IMR-90 (cell line): ENCODE measurements around the gene ARFIP1. TPM values are rescaled to one million over a fixed set of nuclear protein-coding genes. Genes with fewer than 3 reads are reported as not detected.

Experiments used
- ATAC-seq: fragments of 200-7000 bp; cut with Tn5 transposase; 2 replicates; pipeline ENCODE4 v1.9.1; 2020; ENCODE audit warnings: low read depth, mild to moderate bottlenecking, moderate library complexity
- BruUV-seq: library from RNA; stranded (reverse); fragments of 400-500 nt; replicated peaks from 2 replicates; lab custom pipeline; 2021; lab: Mats Ljungman, UMichigan
- CTCF ChIA-PET: fragments of 300-600 bp; formaldehyde crosslinking; extraction: SDS; loops from one replicate; lab custom pipeline; 2021; ENCODE audit warnings: antibody characterized with exemption; lab: Yijun Ruan, JAX
- POLR2A ChIA-PET: fragments of 300-600 bp; sonication (Branson Sonifier 250); formaldehyde crosslinking; loops from one replicate; lab custom pipeline; 2022; ENCODE audit warnings: antibody characterized with exemption; ENCODE audit not compliant: unreplicated experiment; lab: Charles Lee
- DNase-seq: peaks from one replicate; pipeline ENCODE4 v3.0.0; 2013
- H2AFZ ChIP-seq: replicated peaks from 2 replicates; pipeline ENCODE3; 2013; ENCODE audit warnings: low read length, mild to moderate bottlenecking; ENCODE audit not compliant: poor library complexity
- H2AK5ac ChIP-seq: 2 replicates; pipeline ENCODE4 v1.6.1; 2013; ENCODE audit warnings: low read depth, low read length, inconsistent platforms
- H2AK9ac ChIP-seq: replicated peaks from 2 replicates; pipeline ENCODE3; 2013; ENCODE audit warnings: mild to moderate bottlenecking, low read depth, low read length, moderate library complexity; ENCODE audit not compliant: poor library complexity
- H2BK120ac ChIP-seq: 2 replicates; pipeline ENCODE4 v1.6.1; 2013; ENCODE audit warnings: low read depth, low read length, inconsistent platforms
- H2BK15ac ChIP-seq: 3 replicates; pipeline ENCODE4 v1.6.1; 2013; ENCODE audit warnings: low read depth, low read length, inconsistent platforms
- H2BK20ac ChIP-seq: 2 replicates; pipeline ENCODE4 v1.6.1; 2013; ENCODE audit warnings: low read depth, mild to moderate bottlenecking, inconsistent platforms, low read length, moderate library complexity
- H2BK5ac ChIP-seq: 2 replicates; pipeline ENCODE4 v1.6.1; 2013; ENCODE audit warnings: mild to moderate bottlenecking, low read depth, low read length, inconsistent platforms; ENCODE audit not compliant: poor library complexity, severe bottlenecking
- H3K14ac ChIP-seq: replicated peaks from 2 replicates; pipeline ENCODE4 v1.6.1; 2013; ENCODE audit warnings: low read depth, low read length, inconsistent platforms
- H3K18ac ChIP-seq: 2 replicates; pipeline ENCODE4 v1.6.1; 2013; ENCODE audit warnings: low read depth, low read length, control low read depth
- H3K23ac ChIP-seq: 2 replicates; pipeline ENCODE4 v1.6.1; 2013; ENCODE audit warnings: low read depth, low read length, inconsistent platforms
- H3K27ac ChIP-seq: 2 replicates; pipeline ENCODE4 v1.5.1; 2013; ENCODE audit warnings: mild to moderate bottlenecking, control low read depth, low read length; ENCODE audit not compliant: insufficient read depth
- H3K27me3 ChIP-seq: 2 replicates; pipeline ENCODE4 v1.6.1; 2013; ENCODE audit warnings: low read length; ENCODE audit not compliant: control insufficient read depth, insufficient read depth
- H3K36me3 ChIP-seq: 2 replicates; pipeline ENCODE4 v1.6.1; 2013; ENCODE audit warnings: low read length, mixed read lengths; ENCODE audit not compliant: control insufficient read depth, insufficient read depth
- H3K4ac ChIP-seq: 2 replicates; pipeline ENCODE4 v1.6.1; 2013; ENCODE audit warnings: low read depth, low read length, inconsistent platforms
- H3K4me1 ChIP-seq: 2 replicates; pipeline ENCODE4 v1.6.1; 2013; ENCODE audit warnings: low read length, mixed read lengths; ENCODE audit not compliant: control insufficient read depth, insufficient read depth
- H3K4me2 ChIP-seq: 2 replicates; pipeline ENCODE4 v1.6.1; 2013; ENCODE audit warnings: low read depth, mild to moderate bottlenecking, control low read depth, low read length, moderate library complexity
- H3K4me3 ChIP-seq: 2 replicates; pipeline ENCODE4 v1.5.1; 2013; ENCODE audit warnings: low read depth, mild to moderate bottlenecking, control low read depth, low read length, moderate library complexity; ENCODE audit not compliant: insufficient read depth
- H3K56ac ChIP-seq: 2 replicates; pipeline ENCODE4 v1.6.1; 2013; ENCODE audit warnings: low read length, inconsistent platforms; ENCODE audit not compliant: insufficient read depth; ENCODE audit errors: extremely low read depth
- H3K79me1 ChIP-seq, 2 experiments: 2 replicates each; pipeline ENCODE4 v1.6.1; 2013; ENCODE audit warnings: low read length in 2 of 2, inconsistent platforms in 1 of 2, low read depth in 1 of 2
- H3K9ac ChIP-seq: 2 replicates; pipeline ENCODE4 v1.6.1; 2013; ENCODE audit warnings: low read depth, low read length, control low read depth
- H3K9me1 ChIP-seq: 2 replicates; pipeline ENCODE4 v1.6.1; 2013; ENCODE audit warnings: low read length, inconsistent platforms; ENCODE audit not compliant: insufficient read depth
- H3K9me3 ChIP-seq: 2 replicates; pipeline ENCODE4 v1.6.1; 2013; ENCODE audit warnings: low read length; ENCODE audit not compliant: control insufficient read depth, insufficient read depth
- H4K20me1 ChIP-seq: 2 replicates; pipeline ENCODE4 v1.6.1; 2013; ENCODE audit warnings: low read length, inconsistent platforms; ENCODE audit not compliant: insufficient read depth
- H4K5ac ChIP-seq: 2 replicates; pipeline ENCODE4 v1.6.1; 2013; ENCODE audit warnings: mild to moderate bottlenecking, low read depth, low read length, control low read depth
- H4K8ac ChIP-seq, 2 experiments: 2 replicates each; pipeline ENCODE4 v1.6.1; 2013; ENCODE audit warnings: low read depth in 2 of 2, low read length in 2 of 2, control low read depth in 1 of 2, inconsistent platforms in 1 of 2
- H4K91ac ChIP-seq: 2 replicates; pipeline ENCODE4 v1.6.1; 2013; ENCODE audit warnings: low read depth, low read length, inconsistent platforms; ENCODE audit not compliant: insufficient read depth
- RAD21 ChIP-seq: IDR thresholded peaks from 2 replicates; pipeline ENCODE4 v1.6.1; 2012; ENCODE audit warnings: low read length, improper control_type of control experiment
- SMC3 ChIP-seq: fragments of 150-350 bp; IDR thresholded peaks from 2 replicates; pipeline ENCODE4 v1.6.1; 2016; ENCODE audit warnings: low read depth, mild to moderate bottlenecking, antibody characterized with exemption, low read length, moderate library complexity
- WGBS, 2 experiments: methylation state at CpG; one replicate each; pipeline versions ENCODE4 v1.1.5 to v1.1.7; 2013; ENCODE audit warnings: missing lambda C conversion rate in 2 of 2; ENCODE audit not compliant: insufficient read length in 1 of 2; ENCODE audit errors: extremely low coverage in 2 of 2; 5-methylcytosine and 5-hydroxymethylcytosine counted together
- dilution Hi-C: fragments of 300-500 bp; cut with HindIII; formaldehyde crosslinking; loops from one replicate; pipeline ENCODE4 v1.14.3; 2018; ENCODE audit warnings: low sequenced_read_pairs; ENCODE audit not compliant: unreplicated experiment
- in situ Hi-C: fragments of 300-500 bp; cut with MboI; formaldehyde crosslinking; loops from 3 replicates; pipeline ENCODE4 v1.14.3; 2019; ENCODE audit warnings: low sequenced_read_pairs, inconsistent platforms, mixed read lengths
- intact Hi-C: fragments of 100-400 bp; cut with micrococcal nuclease; formaldehyde crosslinking; loops from 2 replicates; pipeline ENCODE4 v1.10.0; 2022
- polyA plus RNA-seq, 3 experiments: library from polyadenylated mRNA; depleted of rRNA; stranded (reverse); fragments of >200 nt; gene quantifications; 2 replicates each; pipeline ENCODE4 v1.2.3, GENCODE V29; 2012; ENCODE audit warnings: low replicate concordance in 1 of 3
- total RNA-seq: library from RNA; depleted of rRNA; stranded (reverse); fragments of >200 nt; gene quantifications from 2 replicates; pipeline ENCODE4 v1.2.3, GENCODE V29; 2012
- TF ChIP-seq, protein P1 (sequence below): fragments of 150-350 bp; IDR thresholded peaks from 2 replicates; pipeline ENCODE4 v1.6.1; 2017; ENCODE audit warnings: mild to moderate bottlenecking, antibody characterized with exemption, low read length, low read depth

The ARFIP1 gene
- total and polyA plus RNA-seq, 2 of the 4 experiments (the other 2 are of a cell fraction): 12.7 to 30.5 TPM

DNA sequence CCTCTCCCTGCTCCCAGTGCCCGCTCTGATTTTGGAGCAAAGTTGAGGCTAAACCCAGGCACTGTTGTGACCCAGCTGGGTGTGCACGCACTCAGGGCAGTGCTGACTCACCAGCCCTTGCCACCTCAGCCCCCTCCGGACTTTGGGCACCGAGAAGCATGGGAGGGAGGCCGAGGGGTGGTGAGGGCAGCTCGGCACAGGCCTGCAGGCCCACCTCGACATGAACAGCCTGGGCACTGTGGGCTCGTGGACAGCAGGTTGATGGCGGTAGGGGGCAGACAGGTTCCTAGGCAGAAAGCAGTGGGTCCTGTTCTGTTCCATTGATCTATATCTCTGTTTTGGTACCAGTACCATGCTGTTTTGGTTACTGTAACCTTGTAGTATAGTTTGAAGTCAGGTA lies 31.1 kb upstream of the ARFIP1 start:
- 100% methylated on average over 1 of the region's 9 CpGs; no CpG with 5 or more reads in 1 of the 2 experiments for WGBS, 2 experiments
- Histone ChIP-seq H2AFZ (no peak overlapping the region), H2BK20ac (no peak overlapping the region), H4K20me1 (no peaks in the 10 kb centered on the region), H3K14ac (no peak overlapping the region), H3K36me3 (no peaks in the 10 kb centered on the region), H2BK5ac (no peak overlapping the region), H3K23ac (no peak overlapping the region), H2BK15ac (no peak overlapping the region), H3K27me3 (no peaks in the 10 kb centered on the region), H3K4me2 (no peak overlapping the region), H3K4ac (no peak overlapping the region), H2BK120ac (no peak overlapping the region), H3K4me3 (no peak overlapping the region), H4K91ac (no peak overlapping the region), H3K18ac (no peak overlapping the region), H4K5ac (no peak overlapping the region), H3K4me1 (no peaks in the 10 kb centered on the region), H3K56ac (no peak overlapping the region), H2AK5ac (no peak overlapping the region), H3K27ac (no peak overlapping the region), H3K9ac (no peak overlapping the region), H3K79me1 (no peaks in the 10 kb centered on the region), H2AK9ac (no peak overlapping the region), H4K8ac (no peak overlapping the region), H3K9me1 (no peaks in the 10 kb centered on the region), H3K9me3 (no peaks in the 10 kb centered on the region)
- ATAC-seq (no peak), DNase-seq (no peak)
- intact Hi-C loops: no loop called here
- TF ChIP-seq, protein P1, sequence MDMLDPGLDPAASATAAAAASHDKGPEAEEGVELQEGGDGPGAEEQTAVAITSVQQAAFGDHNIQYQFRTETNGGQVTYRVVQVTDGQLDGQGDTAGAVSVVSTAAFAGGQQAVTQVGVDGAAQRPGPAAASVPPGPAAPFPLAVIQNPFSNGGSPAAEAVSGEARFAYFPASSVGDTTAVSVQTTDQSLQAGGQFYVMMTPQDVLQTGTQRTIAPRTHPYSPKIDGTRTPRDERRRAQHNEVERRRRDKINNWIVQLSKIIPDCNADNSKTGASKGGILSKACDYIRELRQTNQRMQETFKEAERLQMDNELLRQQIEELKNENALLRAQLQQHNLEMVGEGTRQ: no peak
- TF ChIP-seq RAD21 (no peak), SMC3 (no peak)
- BruUV-seq: no TSS peak
- dilution Hi-C loops: no loop called here
- in situ Hi-C loops: no loop called here
- ChIA-PET CTCF (no interaction called here), POLR2A (no interaction called here)
